ENCODE results near the gene CNDP1. TPM values are rescaled to one million over a fixed set of nuclear protein-coding genes. Genes with fewer than 3 reads are reported as not detected.

Gene CNDP1
- total RNA-seq, 2 experiments from 2014 or later, result 0.25 to 0.39 TPM

GRCh38 chr18:74533666-74534065, 634 bp upstream of the CNDP1 start:
- peaks cover 0 to 6% of the 10 kb centered on the region in 2 experiments for H3K27me3 ChIP-seq (ENCODE audit: control insufficient read depth in 1 of 2, insufficient read depth in 2 of 2, low read length in 2 of 2)
- H3K27me3 Mint-ChIP-seq, result peaks cover 10% of the 10 kb centered on the region
- no peak overlapping the region for H3K4me3 Mint-ChIP-seq
- H3K36me3 ChIP-seq (ENCODE audit: insufficient read depth, low read length), result no peaks in the 10 kb centered on the region
- no peaks in the 10 kb centered on the region for H3K9me3 Mint-ChIP-seq
- H3K9me3 ChIP-seq (ENCODE audit: control insufficient read depth in 1 of 2, insufficient read depth in 1 of 2, low read length in 2 of 2), result peaks cover 0 to 6% of the 10 kb centered on the region in 2 experiments
- DNase-seq (no peak), ATAC-seq (ENCODE audit: poor library complexity) (no peak)
- H3K27ac ChIP-seq (ENCODE audit: low read depth in 1 of 2, low read length in 2 of 2), result no peak overlapping the region
- H3K27ac Mint-ChIP-seq, result no peak overlapping the region
- H3K36me3 Mint-ChIP-seq (ENCODE audit: low read depth), result no peaks in the 10 kb centered on the region
- ChIA-PET POLR2A (no interaction called here), CTCF (no interaction called here)
- H3K4me3 ChIP-seq (ENCODE audit: low read length), result no peak overlapping the region
- no peaks in the 10 kb centered on the region for H3K4me1 ChIP-seq (ENCODE audit: insufficient read depth, low read length)
- no peak for TF ChIP-seq CTCF (IDR thresholded peaks at IDR 0.05)
- H3K4me1 Mint-ChIP-seq (ENCODE audit: low read depth), result no peaks in the 10 kb centered on the region
- intact Hi-C loops (cut with DNase I, micrococcal nuclease), result no loop called here

- ATAC-seq (ENCODE audit: poor library complexity) (no peak), DNase-seq (no peak)
- no peaks in the 10 kb centered on the region for H3K36me3 ChIP-seq (ENCODE audit: insufficient read depth, low read length)
- POLR2A ChIA-PET, result no interaction called here
- intact Hi-C loops (cut with DNase I, micrococcal nuclease), result no loop called here
- H3K27me3 ChIP-seq (ENCODE audit: control insufficient read depth in 1 of 2, insufficient read depth in 2 of 2, low read length in 2 of 2), result peaks cover 0 to 6% of the 10 kb centered on the region in 2 experiments
- Mint-ChIP-seq H3K27ac (no peak overlapping the region), H3K4me1 (ENCODE audit: low read depth) (no peaks in the 10 kb centered on the region), H3K27me3 (peaks cover 5% of the 10 kb centered on the region), H3K9me3 (no peaks in the 10 kb centered on the region), H3K4me3 (no peak overlapping the region), H3K36me3 (ENCODE audit: low read depth) (no peaks in the 10 kb centered on the region)
- H3K9me3 ChIP-seq (ENCODE audit: control insufficient read depth in 1 of 2, insufficient read depth in 1 of 2, low read length in 2 of 2), result peaks cover 0 to 6% of the 10 kb centered on the region in 2 experiments
- no peaks in the 10 kb centered on the region for H3K4me1 ChIP-seq (ENCODE audit: insufficient read depth, low read length)
- CTCF ChIA-PET, result no interaction called here
- H3K4me3 ChIP-seq (ENCODE audit: low read length), result no peak overlapping the region
- H3K27ac ChIP-seq (ENCODE audit: low read depth in 1 of 2, low read length in 2 of 2), result no peak overlapping the region
- TF ChIP-seq CTCF (IDR thresholded peaks at IDR 0.05), result no peak
These were observed 815 bp downstream of the CNDP1 start for GRCh38 chr18:74534981-74535649.

- intact Hi-C loops (cut with DNase I, micrococcal nuclease), result no loop called here
- ChIA-PET CTCF (no interaction called here), POLR2A (no interaction called here)
- Mint-ChIP-seq H3K4me3 (no peak overlapping the region), H3K27me3 (no peaks in the 10 kb centered on the region), H3K9me3 (no peaks in the 10 kb centered on the region), H3K27ac (no peak overlapping the region), H3K4me1 (ENCODE audit: low read depth) (no peaks in the 10 kb centered on the region), H3K36me3 (ENCODE audit: low read depth) (no peaks in the 10 kb centered on the region)
- Histone ChIP-seq H3K4me1 (ENCODE audit: insufficient read depth, low read length) (peaks cover 3% of the 10 kb centered on the region), H3K27ac (ENCODE audit: low read depth in 1 of 2, low read length in 2 of 2) (no peak overlapping the region), H3K27me3 (ENCODE audit: control insufficient read depth in 1 of 2, insufficient read depth in 2 of 2, low read length in 2 of 2) (peaks cover 0 to 6% of the 10 kb centered on the region in 2 experiments), H3K9me3 (ENCODE audit: control insufficient read depth in 1 of 2, insufficient read depth in 1 of 2, low read length in 2 of 2) (peaks cover 0 to 3% of the 10 kb centered on the region in 2 experiments), H3K4me3 (ENCODE audit: low read length) (no peak overlapping the region), H3K36me3 (ENCODE audit: insufficient read depth, low read length) (no peaks in the 10 kb centered on the region)
- no peak for ATAC-seq (ENCODE audit: poor library complexity)
- DNase-seq, result no peak
- no peak for TF ChIP-seq CTCF (IDR thresholded peaks at IDR 0.05)
These were observed 5.0 kb downstream of the CNDP1 start for GRCh38 chr18:74539289-74539688.
